ENCODE results near the gene INPP5A. TPM values are rescaled to one million over a fixed set of nuclear protein-coding genes. Genes with fewer than 3 reads are reported as not detected.
"Not testable (repeated sequence)": the region's sequence is repeated elsewhere in the genome, so short reads cannot be mapped to it uniquely, and the experiment has no call there.

Gene INPP5A
- total and polyA plus RNA-seq, 5 donors from 2014 or later = 0.66 to 21.3 (median 1.0) TPM

GRCh38 chr10:132788831-132789219, 251.2 kb downstream of the INPP5A start:
- H3K36me3 Mint-ChIP-seq = no peaks in the 10 kb centered on the region
- H3K4me1 Mint-ChIP-seq = peaks cover 0 to 3% (median 0%) of the 10 kb centered on the region in 4 donors
- Histone ChIP-seq H3K9me3 (ENCODE audit: control insufficient read depth in 2 of 2, low read length in 2 of 2) (no peaks in the 10 kb centered on the region), H3K27ac (ENCODE audit: insufficient read depth, low read length, poor library complexity, severe bottlenecking) (no peak overlapping the region), H3K4me3 (ENCODE audit: low read depth, low read length) (no peak overlapping the region), H3K4me1 (ENCODE audit: control insufficient read depth, insufficient read depth, low read length, poor library complexity, severe bottlenecking) (peaks cover 11% of the 10 kb centered on the region), H3K36me3 (ENCODE audit: control insufficient read depth, insufficient read depth, low read length) (no peaks in the 10 kb centered on the region), H3K27me3 (ENCODE audit: control insufficient read depth, insufficient read depth, low read length) (no peaks in the 10 kb centered on the region)
- no peak overlapping the region for H3K27ac Mint-ChIP-seq
- H3K9me3 Mint-ChIP-seq = no peaks in the 10 kb centered on the region
- no peak overlapping the region for H3K4me3 Mint-ChIP-seq
- ATAC-seq (ENCODE audit: low read depth in 2 of 2) (no peak), DNase-seq (no peak)
- H3K27me3 Mint-ChIP-seq = peaks cover under 1% of the 10 kb centered on the region

- no peaks in the 10 kb centered on the region for H3K27me3 ChIP-seq (ENCODE audit: control insufficient read depth, insufficient read depth, low read length)
- ATAC-seq (ENCODE audit: low read depth in 2 of 2) = no peak
- Mint-ChIP-seq H3K9me3 (no peaks in the 10 kb centered on the region), H3K4me3 (no peak overlapping the region), H3K36me3 (no peaks in the 10 kb centered on the region), H3K27me3 (no peaks in the 10 kb centered on the region), H3K4me1 (no peaks in the 10 kb centered on the region), H3K27ac (no peak overlapping the region)
- no peaks in the 10 kb centered on the region for H3K9me3 ChIP-seq (ENCODE audit: control insufficient read depth in 2 of 2, low read length in 2 of 2)
- H3K4me3 ChIP-seq (ENCODE audit: low read depth, low read length) = no peak overlapping the region
- H3K4me1 ChIP-seq (ENCODE audit: control insufficient read depth, insufficient read depth, low read length, poor library complexity, severe bottlenecking) = peaks cover 11% of the 10 kb centered on the region
- H3K27ac ChIP-seq (ENCODE audit: insufficient read depth, low read length, poor library complexity, severe bottlenecking) = no peak overlapping the region
- DNase-seq = no peak
- no peaks in the 10 kb centered on the region for H3K36me3 ChIP-seq (ENCODE audit: control insufficient read depth, insufficient read depth, low read length)
Observed at GRCh38 chr10:132789659-132790148, 252.1 kb downstream of the INPP5A start.

- Mint-ChIP-seq H3K9me3 (no peaks in the 10 kb centered on the region), H3K4me1 (no peaks in the 10 kb centered on the region), H3K27me3 (no peaks in the 10 kb centered on the region), H3K27ac (no peak overlapping the region), H3K4me3 (no peak overlapping the region), H3K36me3 (no peaks in the 10 kb centered on the region)
- no peaks in the 10 kb centered on the region for H3K9me3 ChIP-seq (ENCODE audit: control insufficient read depth in 2 of 2, low read length in 2 of 2)
- no peak overlapping the region for H3K27ac ChIP-seq (ENCODE audit: insufficient read depth, low read length, poor library complexity, severe bottlenecking)
- H3K4me3 ChIP-seq (ENCODE audit: low read depth, low read length) = no peak overlapping the region
- no peaks in the 10 kb centered on the region for H3K27me3 ChIP-seq (ENCODE audit: control insufficient read depth, insufficient read depth, low read length)
- H3K36me3 ChIP-seq (ENCODE audit: control insufficient read depth, insufficient read depth, low read length) = no peaks in the 10 kb centered on the region
- DNase-seq = no peak
- ATAC-seq (ENCODE audit: low read depth in 2 of 2) = no peak
- peaks cover 11% of the 10 kb centered on the region for H3K4me1 ChIP-seq (ENCODE audit: control insufficient read depth, insufficient read depth, low read length, poor library complexity, severe bottlenecking)
Observed at GRCh38 chr10:132790470-132790869, 252.9 kb downstream of the INPP5A start.

GRCh38 chr10:132790934-132791829, 253.6 kb downstream of the INPP5A start:
- Mint-ChIP-seq H3K27ac (no peak overlapping the region), H3K36me3 (no peaks in the 10 kb centered on the region), H3K4me1 (no peaks in the 10 kb centered on the region), H3K27me3 (no peaks in the 10 kb centered on the region), H3K4me3 (no peak overlapping the region), H3K9me3 (no peaks in the 10 kb centered on the region)
- ATAC-seq (ENCODE audit: low read depth in 2 of 2) (no peak), DNase-seq (no peak)
- H3K9me3 ChIP-seq (ENCODE audit: control insufficient read depth in 2 of 2, low read length in 2 of 2) = no peaks in the 10 kb centered on the region
- no peaks in the 10 kb centered on the region for H3K36me3 ChIP-seq (ENCODE audit: control insufficient read depth, insufficient read depth, low read length)
- H3K27ac ChIP-seq (ENCODE audit: insufficient read depth, low read length, poor library complexity, severe bottlenecking) = no peak overlapping the region
- no peaks in the 10 kb centered on the region for H3K27me3 ChIP-seq (ENCODE audit: control insufficient read depth, insufficient read depth, low read length)
- peaks cover 11% of the 10 kb centered on the region for H3K4me1 ChIP-seq (ENCODE audit: control insufficient read depth, insufficient read depth, low read length, poor library complexity, severe bottlenecking)
- H3K4me3 ChIP-seq (ENCODE audit: low read depth, low read length) = no peak overlapping the region

- not testable (repeated sequence) for H3K36me3 Mint-ChIP-seq; H3K27me3 Mint-ChIP-seq; H3K9me3 Mint-ChIP-seq; H3K27me3 ChIP-seq (ENCODE audit: control insufficient read depth, insufficient read depth, low read length); H3K27ac ChIP-seq (ENCODE audit: insufficient read depth, low read length, poor library complexity, severe bottlenecking); H3K4me3 Mint-ChIP-seq; DNase-seq; H3K4me1 ChIP-seq (ENCODE audit: control insufficient read depth, insufficient read depth, low read length, poor library complexity, severe bottlenecking); H3K4me3 ChIP-seq (ENCODE audit: low read depth, low read length); H3K27ac Mint-ChIP-seq; H3K4me1 Mint-ChIP-seq; ATAC-seq (ENCODE audit: low read depth in 2 of 2); H3K36me3 ChIP-seq (ENCODE audit: control insufficient read depth, insufficient read depth, low read length); H3K9me3 ChIP-seq (ENCODE audit: control insufficient read depth in 2 of 2, low read length in 2 of 2)
Observed at GRCh38 chr10:132792099-132792498, 254.5 kb downstream of the INPP5A start.

- Mint-ChIP-seq H3K27me3 (no peaks in the 10 kb centered on the region), H3K36me3 (no peaks in the 10 kb centered on the region), H3K27ac (no peak overlapping the region), H3K4me1 (no peaks in the 10 kb centered on the region), H3K9me3 (no peaks in the 10 kb centered on the region), H3K4me3 (peak overlapping the region in 1 of 4 donors; percentile 51)
- no peaks in the 10 kb centered on the region for H3K27me3 ChIP-seq (ENCODE audit: control insufficient read depth, insufficient read depth, low read length)
- DNase-seq = no peak
- no peak for ATAC-seq (ENCODE audit: low read depth in 2 of 2)
- H3K4me1 ChIP-seq (ENCODE audit: control insufficient read depth, insufficient read depth, low read length, poor library complexity, severe bottlenecking) = no peaks in the 10 kb centered on the region
- no peak overlapping the region for H3K27ac ChIP-seq (ENCODE audit: insufficient read depth, low read length, poor library complexity, severe bottlenecking)
- H3K4me3 ChIP-seq (ENCODE audit: low read depth, low read length) = no peak overlapping the region
- no peaks in the 10 kb centered on the region for H3K9me3 ChIP-seq (ENCODE audit: control insufficient read depth in 2 of 2, low read length in 2 of 2)
- H3K36me3 ChIP-seq (ENCODE audit: control insufficient read depth, insufficient read depth, low read length) = no peaks in the 10 kb centered on the region
Observed at GRCh38 chr10:132792796-132793195, 255.2 kb downstream of the INPP5A start.

- Mint-ChIP-seq H3K27ac (no peak overlapping the region), H3K4me1 (no peaks in the 10 kb centered on the region), H3K4me3 (no peak overlapping the region), H3K36me3 (no peaks in the 10 kb centered on the region), H3K9me3 (no peaks in the 10 kb centered on the region), H3K27me3 (no peaks in the 10 kb centered on the region)
- Histone ChIP-seq H3K4me1 (ENCODE audit: control insufficient read depth, insufficient read depth, low read length, poor library complexity, severe bottlenecking) (no peaks in the 10 kb centered on the region), H3K4me3 (ENCODE audit: low read depth, low read length) (no peak overlapping the region), H3K36me3 (ENCODE audit: control insufficient read depth, insufficient read depth, low read length) (no peaks in the 10 kb centered on the region), H3K9me3 (ENCODE audit: control insufficient read depth in 2 of 2, low read length in 2 of 2) (no peaks in the 10 kb centered on the region), H3K27ac (ENCODE audit: insufficient read depth, low read length, poor library complexity, severe bottlenecking) (no peak overlapping the region), H3K27me3 (ENCODE audit: control insufficient read depth, insufficient read depth, low read length) (no peaks in the 10 kb centered on the region)
- ATAC-seq (ENCODE audit: low read depth in 2 of 2) (no peak), DNase-seq (no peak)
Observed at GRCh38 chr10:132793213-132793612, 255.6 kb downstream of the INPP5A start.

All from CD4-positive, CD25-positive, alpha-beta regulatory T cell (primary cell).